ENCODE measurements around the gene PDE9A.

- no peak for TF ChIP-seq POLR2A (IDR thresholded peaks at IDR 0.05; ENCODE audit: low read depth, low read length)
- TF ChIP-seq POLR2AphosphoS5 (IDR thresholded peaks at IDR 0.05; ENCODE audit: low read depth, low read length) = no peak
- no peak for TF ChIP-seq TAF1 (IDR thresholded peaks at IDR 0.05; ENCODE audit: low read depth, low read length)
- TF ChIP-seq SPI1 (IDR thresholded peaks at IDR 0.05; ENCODE audit: low read depth, low read length) = no peak
Observed at GRCh38 chr21:42684109-42684916, 30.9 kb downstream of the PDE9A start.
